ENCODE data around the gene FAM149A. TPM values are rescaled to one million over a fixed set of nuclear protein-coding genes. Genes with fewer than 3 reads are reported as not detected.

FAM149A gene
- total RNA-seq, 1 donor from 2014 or later, result 5.8 TPM

GRCh38 chr4:186105647-186106321, 1.3 kb downstream of the FAM149A start:
- Mint-ChIP-seq H3K36me3 (ENCODE audit: low read depth) (peaks cover 2% of the 10 kb centered on the region), H3K9me3 (ENCODE audit: low read depth) (no peaks in the 10 kb centered on the region), H3K4me3 (ENCODE audit: unreplicated experiment) (peak overlapping the region; percentile 66), H3K27ac (ENCODE audit: unreplicated experiment) (peak overlapping the region; percentile 58), H3K27me3 (ENCODE audit: low read depth) (peaks cover 14% of the 10 kb centered on the region), H3K4me1 (ENCODE audit: low read depth) (peaks cover 8% of the 10 kb centered on the region)
- DNase-seq (ENCODE audit: low spot score), result no peak
- TF ChIP-seq, protein P1, sequence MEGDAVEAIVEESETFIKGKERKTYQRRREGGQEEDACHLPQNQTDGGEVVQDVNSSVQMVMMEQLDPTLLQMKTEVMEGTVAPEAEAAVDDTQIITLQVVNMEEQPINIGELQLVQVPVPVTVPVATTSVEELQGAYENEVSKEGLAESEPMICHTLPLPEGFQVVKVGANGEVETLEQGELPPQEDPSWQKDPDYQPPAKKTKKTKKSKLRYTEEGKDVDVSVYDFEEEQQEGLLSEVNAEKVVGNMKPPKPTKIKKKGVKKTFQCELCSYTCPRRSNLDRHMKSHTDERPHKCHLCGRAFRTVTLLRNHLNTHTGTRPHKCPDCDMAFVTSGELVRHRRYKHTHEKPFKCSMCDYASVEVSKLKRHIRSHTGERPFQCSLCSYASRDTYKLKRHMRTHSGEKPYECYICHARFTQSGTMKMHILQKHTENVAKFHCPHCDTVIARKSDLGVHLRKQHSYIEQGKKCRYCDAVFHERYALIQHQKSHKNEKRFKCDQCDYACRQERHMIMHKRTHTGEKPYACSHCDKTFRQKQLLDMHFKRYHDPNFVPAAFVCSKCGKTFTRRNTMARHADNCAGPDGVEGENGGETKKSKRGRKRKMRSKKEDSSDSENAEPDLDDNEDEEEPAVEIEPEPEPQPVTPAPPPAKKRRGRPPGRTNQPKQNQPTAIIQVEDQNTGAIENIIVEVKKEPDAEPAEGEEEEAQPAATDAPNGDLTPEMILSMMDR (IDR thresholded peaks at IDR 0.05), result no peak

- no peaks in the 10 kb centered on the region for H3K9me3 Mint-ChIP-seq (ENCODE audit: low read depth)
- TF ChIP-seq, protein P1 (IDR thresholded peaks at IDR 0.05), result no peak
- H3K4me3 Mint-ChIP-seq (ENCODE audit: unreplicated experiment), result no peak overlapping the region
- peaks cover 14% of the 10 kb centered on the region for H3K27me3 Mint-ChIP-seq (ENCODE audit: low read depth)
- peaks cover 2% of the 10 kb centered on the region for H3K36me3 Mint-ChIP-seq (ENCODE audit: low read depth)
- DNase-seq (ENCODE audit: low spot score), result no peak
- H3K4me1 Mint-ChIP-seq (ENCODE audit: low read depth), result peaks cover 8% of the 10 kb centered on the region
- no peak overlapping the region for H3K27ac Mint-ChIP-seq (ENCODE audit: unreplicated experiment)
Measured at GRCh38 chr4:186107947-186108346, 3.4 kb downstream of the FAM149A start.

- Mint-ChIP-seq H3K27me3 (ENCODE audit: low read depth) (peaks cover 10% of the 10 kb centered on the region), H3K4me3 (ENCODE audit: unreplicated experiment) (no peak overlapping the region), H3K36me3 (ENCODE audit: low read depth) (peaks cover 2% of the 10 kb centered on the region), H3K4me1 (ENCODE audit: low read depth) (peaks cover 8% of the 10 kb centered on the region), H3K27ac (ENCODE audit: unreplicated experiment) (no peak overlapping the region), H3K9me3 (ENCODE audit: low read depth) (no peaks in the 10 kb centered on the region)
- TF ChIP-seq, protein P1 (IDR thresholded peaks at IDR 0.05), result no peak
- DNase-seq (ENCODE audit: low spot score), result no peak
Measured at GRCh38 chr4:186108391-186108790, 3.9 kb downstream of the FAM149A start.

- Mint-ChIP-seq H3K36me3 (ENCODE audit: low read depth) (no peaks in the 10 kb centered on the region), H3K27me3 (ENCODE audit: low read depth) (peaks cover 5% of the 10 kb centered on the region), H3K9me3 (ENCODE audit: low read depth) (no peaks in the 10 kb centered on the region), H3K27ac (ENCODE audit: unreplicated experiment) (no peak overlapping the region), H3K4me1 (ENCODE audit: low read depth) (peaks cover 8% of the 10 kb centered on the region), H3K4me3 (ENCODE audit: unreplicated experiment) (no peak overlapping the region)
- DNase-seq (ENCODE audit: low spot score), result no peak
- TF ChIP-seq, protein P1 (IDR thresholded peaks at IDR 0.05), result no peak
Measured at GRCh38 chr4:186109245-186109644, 4.7 kb downstream of the FAM149A start.

DNA sequence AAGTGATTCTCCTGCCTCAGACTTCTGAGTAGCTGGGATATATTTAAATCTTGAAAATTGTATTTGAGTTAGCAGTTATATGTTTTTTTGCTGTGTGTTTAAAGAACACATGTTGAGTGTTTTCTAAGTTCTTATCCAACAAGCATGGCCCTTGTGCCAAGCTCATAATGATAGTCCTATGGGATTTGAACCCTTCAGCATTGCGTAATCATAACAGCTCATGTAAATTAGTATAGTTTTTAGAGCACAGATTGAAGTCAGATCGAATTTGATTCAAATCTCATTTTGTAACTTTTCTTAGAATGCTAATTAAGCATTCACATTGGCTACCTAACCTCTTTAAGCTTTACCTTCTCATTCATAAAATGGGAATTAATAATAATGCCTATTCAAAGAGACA, 12.2 kb downstream of the FAM149A start:
- no peak for DNase-seq (ENCODE audit: low spot score)
- H3K27ac Mint-ChIP-seq (ENCODE audit: unreplicated experiment), result no peak overlapping the region
- peak overlapping the region; percentile 71 for H3K4me3 Mint-ChIP-seq (ENCODE audit: unreplicated experiment)
- H3K36me3 Mint-ChIP-seq (ENCODE audit: low read depth), result no peaks in the 10 kb centered on the region
- H3K4me1 Mint-ChIP-seq (ENCODE audit: low read depth), result no peaks in the 10 kb centered on the region
- peaks cover 19% of the 10 kb centered on the region for H3K27me3 Mint-ChIP-seq (ENCODE audit: low read depth)
- H3K9me3 Mint-ChIP-seq (ENCODE audit: low read depth), result no peaks in the 10 kb centered on the region
- TF ChIP-seq, protein P1 (IDR thresholded peaks at IDR 0.05), result no peak

Data from chondrocyte (in vitro differentiated cells).